Psoas muscle (tissue), 8 donors: Measurements from ENCODE around the gene SMTN. TPM values are rescaled to one million over a fixed set of nuclear protein-coding genes. Genes with fewer than 3 reads are reported as not detected.

Experiments used
- ATAC-seq, 4 donors: fragments of 200-7000 bp; cut with Tn5 transposase; one replicate each; pipeline ENCODE4 v1.9.1; 2020; ENCODE audit warnings: moderate library complexity in 3 of 4, mild to moderate bottlenecking in 2 of 4
- DNase-seq, 2 donors: peaks; one replicate each; pipeline ENCODE4 v3.0.0-alpha.2; 2020
- H3K27ac ChIP-seq: fragments of 200-600 bp; one replicate; pipeline ENCODE4 v1.8.0; 2022
- H3K27me3 ChIP-seq, 3 donors: fragments of 200-600 bp in 1 of 3; one replicate each; pipeline versions ENCODE4 v1.6.1 to v1.8.0; 2013 to 2022; ENCODE audit warnings: low read length in 2 of 3, mild to moderate bottlenecking in 2 of 3, moderate library complexity in 1 of 3; ENCODE audit not compliant: insufficient read depth in 3 of 3
- H3K36me3 ChIP-seq, 2 donors: fragments of 200-600 bp in 1 of 2; one replicate each; pipeline versions ENCODE4 v1.6.1 to v1.8.0; 2013 to 2022; ENCODE audit warnings: low read depth in 1 of 2, mild to moderate bottlenecking in 1 of 2, moderate library complexity in 1 of 2; ENCODE audit not compliant: insufficient read depth in 1 of 2
- H3K4me1 ChIP-seq: fragments of 200-600 bp; one replicate; pipeline ENCODE4 v1.8.0; 2022
- H3K4me3 ChIP-seq: fragments of 200-600 bp; one replicate; pipeline ENCODE4 v1.8.0; 2022; ENCODE audit warnings: mild to moderate bottlenecking
- H3K9me3 ChIP-seq: fragments of 200-600 bp; one replicate; pipeline ENCODE4 v1.8.0; 2022
- CTCF ChIP-seq: fragments of 200-600 bp; IDR thresholded peaks from one replicate; pipeline ENCODE4 v1.8.0; 2022; ENCODE audit warnings: antibody characterized with exemption
- WGBS, 3 donors: extraction: QIAGEN DNeasy Blood & Tissue Kit; methylation state at CpG; one replicate each; pipeline versions ENCODE4 v1.1.6 to v1.1.7; 2013; 5-methylcytosine and 5-hydroxymethylcytosine counted together
- intact Hi-C, 2 donors: fragments of 100-400 bp; cut with DNase I; formaldehyde crosslinking; loops; one replicate each; pipeline versions ENCODE4 v1.11.0 to v1.14.2; 2022
- polyA plus RNA-seq, 3 donors: library from polyadenylated mRNA; stranded (reverse); fragments of 200-250 nt; gene quantifications; one replicate each; pipeline ENCODE4 v1.2.3, GENCODE V29; 2013
- total RNA-seq, 4 donors: library from RNA; stranded (reverse); fragmentation: NEBNext Ultra II Directional in 2 of 4; extraction: Animal tissue kit (Norgen Biotek cat#: 25700) in 2 of 4; gene quantifications; one replicate each; pipeline versions ENCODE4 v1.2.1 to v1.2.4, GENCODE V29; 2021 to 2023
- donor health status: healthy with polysubstance abuse.
- donor health status: DM: no; HTN: no; CAD: no; lungs with moderate emphysema.
- donor health status: Bipolar disorder and iron deficiency.
- donor health status: healthy.
- donor health status: DM: yes; HTN: yes; CAD: no.
- donor health status: DM: no; HTN: no; CAD: no.
- donor health status: DM: no; HTN: no; CAD: no.
- donor health status: DM: yes; HTN: yes; CAD: no.

The SMTN gene
- total and polyA plus RNA-seq, 7 donors, result 23.0 to 79.3 (median 43.4) TPM

DNA sequence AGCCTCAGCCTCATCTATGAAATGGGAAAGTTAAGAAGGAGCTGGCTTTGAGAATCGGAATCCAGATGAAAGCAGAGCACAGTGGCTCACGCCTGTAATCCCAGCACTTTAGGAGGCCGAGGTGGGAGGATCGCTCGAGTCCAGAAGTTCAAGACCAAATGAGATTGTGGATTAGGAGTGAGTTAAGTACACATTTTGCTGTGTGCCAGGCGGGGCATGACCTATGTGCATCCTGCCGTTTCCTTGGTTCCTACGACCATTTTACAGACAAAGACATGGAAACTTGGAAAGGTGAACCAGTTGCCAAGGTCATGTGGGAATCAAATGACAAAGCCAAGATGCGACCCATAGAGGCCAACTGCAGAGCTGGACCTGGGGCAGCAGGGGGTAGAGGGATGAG, 55.0 kb downstream of the SMTN start:
- ATAC-seq (no peak), DNase-seq (no peak)
- Histone ChIP-seq H3K4me3 (no peak overlapping the region), H3K27me3 (peaks cover 0 to 4% (median 0%) of the 10 kb centered on the region in 3 donors), H3K9me3 (no peaks in the 10 kb centered on the region), H3K27ac (no peak overlapping the region), H3K4me1 (no peaks in the 10 kb centered on the region), H3K36me3 (no peaks in the 10 kb centered on the region)
- no peak for TF ChIP-seq CTCF
- intact Hi-C loops, result no loop called here
- 80 to 85% (median 85%) methylated on average over 9 of the region's 9 CpGs for WGBS, 3 donors

- Histone ChIP-seq H3K9me3 (no peaks in the 10 kb centered on the region), H3K36me3 (no peaks in the 10 kb centered on the region), H3K4me3 (no peak overlapping the region), H3K27me3 (peaks cover 0 to 4% (median 0%) of the 10 kb centered on the region in 3 donors), H3K4me1 (no peaks in the 10 kb centered on the region), H3K27ac (no peak overlapping the region)
- intact Hi-C loops, result no loop called here
- TF ChIP-seq CTCF, result no peak
- ATAC-seq, result no peak
- peak in 1 of 2 donors; percentile 29 for DNase-seq
- 88 to 93% (median 89%) methylated on average over 16 of the region's 16 CpGs for WGBS, 3 donors
Observed at GRCh38 chr22:31136711-31137110, 55.6 kb downstream of the SMTN start.

DNA sequence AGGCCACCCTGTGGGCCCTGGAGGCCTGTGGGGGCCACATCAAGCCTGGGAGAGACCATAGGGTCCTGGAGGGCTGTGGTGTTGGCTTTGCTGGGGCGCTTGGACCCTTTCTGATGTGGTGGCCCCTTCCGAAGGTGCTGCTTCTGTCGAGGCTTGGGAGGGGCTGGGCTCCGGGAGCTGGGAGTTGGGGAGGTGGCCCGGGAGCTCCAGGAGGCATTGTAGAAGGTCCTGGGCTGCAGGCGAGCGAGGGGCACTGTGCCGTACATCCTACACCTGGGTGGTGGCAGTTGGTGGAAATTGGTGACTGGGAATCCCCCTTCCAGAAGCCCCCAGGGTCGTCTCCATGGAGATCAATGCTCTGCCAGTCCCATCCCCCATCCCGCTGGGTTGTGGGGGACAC, 56.6 kb downstream of the SMTN start:
- no peaks in the 10 kb centered on the region for H3K9me3 ChIP-seq
- H3K27ac ChIP-seq, result no peak overlapping the region
- no peak for TF ChIP-seq CTCF
- 71 to 87% (median 77%) methylated on average over 10 of the region's 10 CpGs for WGBS, 3 donors
- no peaks in the 10 kb centered on the region for H3K4me1 ChIP-seq
- no peak overlapping the region for H3K4me3 ChIP-seq
- peaks cover 0 to 4% (median 0%) of the 10 kb centered on the region in 3 donors for H3K27me3 ChIP-seq
- H3K36me3 ChIP-seq, result no peaks in the 10 kb centered on the region
- DNase-seq (peak in 1 of 2 donors; percentile 26), ATAC-seq (no peak)
- intact Hi-C loops, result no loop called here

- H3K27ac ChIP-seq, result no peak overlapping the region
- no peaks in the 10 kb centered on the region for H3K4me1 ChIP-seq
- DNase-seq (peak in 1 of 2 donors; percentile 27), ATAC-seq (no peak)
- H3K4me3 ChIP-seq, result no peak overlapping the region
- TF ChIP-seq CTCF, result no peak
- intact Hi-C loops, result no loop called here
- no peaks in the 10 kb centered on the region for H3K9me3 ChIP-seq
- no peaks in the 10 kb centered on the region for H3K36me3 ChIP-seq
- H3K27me3 ChIP-seq, result peaks cover 0 to 4% (median 0%) of the 10 kb centered on the region in 3 donors
- WGBS, 3 donors, result 74 to 79% (median 79%) methylated on average over 10 of the region's 10 CpGs
Observed at GRCh38 chr22:31138126-31138525, 57.0 kb downstream of the SMTN start.

DNA sequence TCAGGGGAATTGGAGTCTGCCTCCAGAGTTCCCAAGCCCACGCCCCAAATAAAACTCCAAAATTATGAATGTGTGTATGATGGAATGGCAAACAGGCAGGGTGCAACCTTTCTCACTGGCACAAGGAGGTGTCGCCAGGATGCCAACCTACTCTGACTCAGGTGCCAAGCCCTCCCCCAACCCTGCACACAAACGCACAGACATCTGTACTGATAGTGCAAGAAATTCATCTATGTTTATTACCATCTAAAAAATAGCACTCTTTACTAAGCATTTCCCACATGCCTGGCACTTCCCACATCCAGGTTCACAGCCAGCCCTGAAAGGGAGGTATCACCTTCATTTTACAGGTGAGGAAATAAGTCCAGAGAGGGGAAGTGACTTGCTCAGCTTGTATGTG, 57.9 kb downstream of the SMTN start:
- Histone ChIP-seq H3K9me3 (no peaks in the 10 kb centered on the region), H3K36me3 (no peaks in the 10 kb centered on the region), H3K27ac (no peak overlapping the region), H3K27me3 (peaks cover 0 to 4% (median 0%) of the 10 kb centered on the region in 3 donors), H3K4me3 (no peak overlapping the region), H3K4me1 (no peaks in the 10 kb centered on the region)
- intact Hi-C loops, result no loop called here
- no peak for ATAC-seq
- WGBS, 3 donors, result 85 to 88% (median 88%) methylated on average over 3 of the region's 3 CpGs
- no peak for DNase-seq
- TF ChIP-seq CTCF, result no peak
